Measurements from ENCODE around the gene RNU6-7. TPM values are rescaled to one million over a fixed set of nuclear protein-coding genes. Genes with fewer than 3 reads are reported as not detected.

Gene RNU6-7
- total RNA-seq, 1 donor from 2014 or later, result not detected

GRCh38 chr14:32249371-32249770, 47.5 kb downstream of the RNU6-7 start:
- DNase-seq (ENCODE audit: missing footprints) (no peak), ATAC-seq (no peak)
- intact Hi-C loops (cut with DNase I), result no loop called here

GRCh38 chr14:32249780-32250179, 47.9 kb downstream of the RNU6-7 start:
- DNase-seq (ENCODE audit: missing footprints) (no peak), ATAC-seq (no peak)
- intact Hi-C loops (cut with DNase I), result no loop called here

GRCh38 chr14:32250681-32251080, 48.8 kb downstream of the RNU6-7 start:
- no peak for ATAC-seq
- intact Hi-C loops (cut with DNase I), result no loop called here
- DNase-seq (ENCODE audit: missing footprints), result no peak

GRCh38 chr14:32251530-32251929, 49.7 kb downstream of the RNU6-7 start:
- peak; percentile 64 for DNase-seq (ENCODE audit: missing footprints)
- ATAC-seq, result no peak
- intact Hi-C loops (cut with DNase I), result no loop called here

Other genes starting within 250 kb of the RNU6-7 start
- gene ARHGAP5, start 124.7 kb upstream of the RNU6-7 start, total RNA-seq, result 210 TPM
- gene RNU6-8, start 1.2 kb downstream of the RNU6-7 start, total RNA-seq, result not detected
- gene AKAP6, start 127.3 kb downstream of the RNU6-7 start, total RNA-seq, result 160 TPM

All from Right ventricle myocardium inferior (tissue), 1 donor.